Smooth muscle cell of the brain vasculature (primary cell): ENCODE measurements around the gene ARSA.

Experiments used
- DNase-seq: peaks from one replicate; pipeline ENCODE4 v3.0.0-alpha.2; 2012; ENCODE audit warnings: low read depth, low spot score

The ARSA gene

GRCh38 chr22:50604256-50605001 is 23.5 kb downstream of the ARSA start:
- no peak for DNase-seq

DNA sequence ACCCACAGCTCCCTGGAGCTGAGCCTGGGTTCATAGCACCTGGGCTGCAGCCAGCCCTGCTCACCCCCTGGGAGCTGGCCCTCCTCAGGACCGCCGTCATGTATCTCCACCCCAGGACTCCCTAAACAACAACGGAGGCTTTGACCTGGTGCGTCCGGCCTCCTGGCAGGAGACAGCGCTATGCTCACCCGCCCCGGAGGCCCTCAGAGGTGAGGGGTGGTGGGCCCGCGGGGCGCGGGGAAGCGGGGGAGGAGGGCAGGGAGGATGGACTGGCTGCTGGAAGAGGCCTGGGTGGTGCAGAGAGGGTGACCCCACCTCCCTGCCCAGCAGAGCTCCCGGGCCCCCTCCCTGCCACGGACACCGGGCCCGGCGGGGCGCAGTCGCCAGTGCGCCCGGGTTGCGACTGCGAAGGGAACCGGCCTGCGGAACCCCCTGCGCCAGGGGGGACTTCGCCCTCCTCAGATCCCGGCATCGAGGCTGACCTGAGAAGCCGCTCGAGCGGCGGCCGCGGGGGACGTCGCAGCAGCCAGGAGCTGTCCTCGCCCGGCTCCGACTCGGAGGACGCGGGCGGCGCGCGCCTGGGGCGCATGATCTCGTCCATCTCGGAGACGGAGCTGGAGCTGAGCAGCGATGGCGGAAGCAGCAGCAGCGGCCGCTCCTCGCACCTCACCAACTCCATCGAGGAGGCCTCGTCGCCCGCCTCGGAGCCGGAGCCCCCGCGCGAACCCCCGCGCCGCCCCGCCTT is 24.3 kb downstream of the ARSA start:
- DNase-seq: no peak

GRCh38 chr22:50602338-50602700 is 25.6 kb downstream of the ARSA start:
- no peak for DNase-seq

GRCh38 chr22:50601669-50602337 is 26.1 kb downstream of the ARSA start:
- DNase-seq: no peak

- no peak for DNase-seq
These were observed 26.8 kb downstream of the ARSA start for GRCh38 chr22:50600967-50601668.

GRCh38 chr22:50600538-50600937 is 27.4 kb downstream of the ARSA start, which contains the start of gene MAPK8IP2:
Gene MAPK8IP2 (plus strand): TSS chr22:50600793. CDS start chr22:50600819, 26 bp downstream.
- DNase-seq: no peak

DNA sequence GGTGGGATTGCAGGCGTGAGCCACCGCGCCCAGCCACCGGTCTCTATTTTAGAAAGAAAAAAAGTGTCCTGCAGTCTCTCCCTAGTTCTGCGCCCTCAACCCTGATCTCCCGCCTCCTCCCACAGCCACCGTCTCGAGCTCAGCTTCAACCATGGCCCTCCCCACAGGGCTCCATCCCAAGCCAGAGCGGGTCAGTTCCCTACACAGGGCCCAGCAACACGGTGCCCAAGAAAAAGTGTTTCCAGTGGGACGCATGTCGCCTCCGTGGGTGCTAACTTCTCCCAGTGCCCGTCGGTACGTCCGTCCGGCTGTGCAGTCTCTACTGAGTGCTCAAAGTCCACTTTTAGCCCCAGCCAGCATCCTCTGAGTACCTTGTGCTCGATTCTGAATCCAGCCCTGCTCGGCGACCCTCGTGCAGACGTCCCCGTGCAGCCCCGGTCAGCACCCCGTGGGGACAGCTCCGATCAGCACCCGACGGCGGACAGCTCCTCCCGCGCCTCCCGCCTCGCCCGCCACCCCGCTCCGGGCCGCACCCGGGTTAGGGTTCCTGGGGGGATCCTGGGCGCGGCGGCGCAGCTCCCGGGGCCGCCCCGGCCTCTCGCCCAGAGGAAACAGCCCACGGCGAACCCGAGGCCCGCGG is 28.0 kb downstream of the ARSA start:
- no peak for DNase-seq

DNA sequence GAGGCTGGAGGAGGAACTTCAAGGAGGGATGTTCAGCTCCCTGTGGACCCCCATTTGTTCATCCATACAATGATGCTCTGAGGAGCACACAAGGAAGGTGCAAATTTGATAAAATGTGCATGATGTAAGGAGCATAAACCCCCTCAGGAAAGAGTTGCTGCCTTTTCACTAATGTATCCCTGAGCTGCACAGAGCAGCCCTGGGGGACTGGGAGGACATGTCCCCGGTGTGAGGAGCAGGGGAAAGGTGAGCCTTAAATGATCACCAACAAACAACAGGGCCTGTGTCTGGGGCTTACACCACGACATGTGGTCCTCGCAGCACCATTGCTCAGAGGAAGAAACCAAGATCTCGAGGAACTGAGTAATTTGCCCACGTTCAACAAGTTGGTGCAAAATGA is 30.9 kb downstream of the ARSA start:
- no peak for DNase-seq

DNA sequence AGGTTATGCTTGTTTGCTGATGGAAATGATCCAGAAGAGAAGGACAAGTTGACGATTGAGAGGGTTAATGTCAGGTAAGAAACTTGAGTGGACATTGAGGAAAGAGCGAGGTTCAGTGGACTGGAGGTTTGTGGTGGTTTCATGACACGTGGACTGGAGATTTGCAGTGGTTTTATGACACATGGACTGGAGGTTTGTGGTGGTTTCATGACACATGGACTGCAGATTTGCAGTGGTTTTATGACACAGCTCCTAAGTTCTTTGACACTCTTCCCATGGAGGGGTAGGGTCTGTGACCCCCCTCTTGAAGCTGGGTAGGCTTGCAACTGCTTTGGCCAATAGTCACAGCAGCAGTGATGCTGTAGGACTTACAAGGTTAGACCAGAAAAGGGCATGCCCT is 32.8 kb downstream of the ARSA start:
- DNase-seq: no peak

GRCh38 chr22:50587407-50587806 is 40.5 kb downstream of the ARSA start:
- DNase-seq: no peak

DNA sequence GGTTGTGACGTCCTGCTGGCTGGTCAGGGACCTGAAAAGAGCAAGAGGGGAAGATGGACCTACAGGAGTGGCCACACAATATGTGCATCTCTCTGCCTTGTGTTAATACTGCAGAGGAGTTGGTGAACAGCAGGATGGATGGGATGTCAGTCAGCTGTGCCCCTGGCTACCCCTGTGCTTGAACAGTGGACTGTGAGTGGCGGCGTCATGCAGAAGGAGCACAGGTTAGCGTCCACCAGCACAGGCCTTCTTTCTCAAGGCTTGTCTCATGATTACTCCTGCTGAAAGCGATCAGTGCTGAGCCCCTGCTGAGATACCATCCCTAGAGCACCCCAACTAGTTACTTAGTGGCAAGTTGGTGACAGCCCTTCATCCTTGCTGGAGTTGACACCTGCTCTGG is 41.5 kb downstream of the ARSA start:
- DNase-seq: no peak

DNA sequence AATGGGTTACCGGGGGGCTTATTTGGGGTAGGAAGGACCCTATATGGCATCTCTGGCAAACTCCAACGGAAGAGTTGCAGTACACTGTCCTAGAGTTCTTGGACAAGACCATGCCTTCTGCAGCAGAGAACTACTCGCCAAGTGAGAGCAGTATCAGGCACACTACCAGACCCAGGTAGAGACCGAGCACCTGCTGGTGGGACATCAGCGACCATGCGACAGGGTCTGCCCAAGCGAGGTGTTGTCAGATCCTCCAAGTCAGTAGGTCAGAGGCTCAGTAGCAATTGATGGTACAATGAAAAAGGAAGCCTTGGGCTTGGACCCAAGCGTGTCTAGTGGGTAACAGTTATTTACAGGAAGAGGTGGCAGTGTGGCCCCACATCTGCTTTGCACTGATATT is 42.2 kb downstream of the ARSA start:
- no peak for DNase-seq

DNA sequence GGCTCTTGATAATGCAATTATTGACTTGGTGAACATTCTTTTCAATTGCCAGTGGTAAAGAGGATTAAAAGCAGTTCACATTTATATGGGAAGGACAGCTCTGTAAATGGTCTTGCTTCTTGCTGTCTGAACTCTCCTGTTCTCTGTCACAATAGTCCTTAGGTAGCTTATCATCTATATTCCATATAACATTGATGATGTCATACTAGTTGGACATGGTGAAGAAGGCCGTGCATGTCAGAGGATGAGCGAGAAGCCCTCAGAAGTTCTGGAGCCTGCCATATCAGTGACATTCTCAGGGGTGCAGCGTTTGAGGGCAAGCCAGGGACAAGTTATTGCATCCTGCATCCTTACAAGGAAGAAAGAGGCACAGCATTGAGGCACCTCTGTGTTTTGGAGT is 42.7 kb downstream of the ARSA start:
- no peak for DNase-seq

GRCh38 chr22:50584106-50585096 is 43.6 kb downstream of the ARSA start:
- DNase-seq: no peak

GRCh38 chr22:50583294-50583861 is 44.6 kb downstream of the ARSA start:
- DNase-seq: no peak

GRCh38 chr22:50582493-50583293 is 45.3 kb downstream of the ARSA start, which contains the start of gene CHKB:
Gene CHKB (minus strand): TSS chr22:50582849. CDS start chr22:50582781, 68 bp downstream.
- peak; percentile 93 for DNase-seq

DNA sequence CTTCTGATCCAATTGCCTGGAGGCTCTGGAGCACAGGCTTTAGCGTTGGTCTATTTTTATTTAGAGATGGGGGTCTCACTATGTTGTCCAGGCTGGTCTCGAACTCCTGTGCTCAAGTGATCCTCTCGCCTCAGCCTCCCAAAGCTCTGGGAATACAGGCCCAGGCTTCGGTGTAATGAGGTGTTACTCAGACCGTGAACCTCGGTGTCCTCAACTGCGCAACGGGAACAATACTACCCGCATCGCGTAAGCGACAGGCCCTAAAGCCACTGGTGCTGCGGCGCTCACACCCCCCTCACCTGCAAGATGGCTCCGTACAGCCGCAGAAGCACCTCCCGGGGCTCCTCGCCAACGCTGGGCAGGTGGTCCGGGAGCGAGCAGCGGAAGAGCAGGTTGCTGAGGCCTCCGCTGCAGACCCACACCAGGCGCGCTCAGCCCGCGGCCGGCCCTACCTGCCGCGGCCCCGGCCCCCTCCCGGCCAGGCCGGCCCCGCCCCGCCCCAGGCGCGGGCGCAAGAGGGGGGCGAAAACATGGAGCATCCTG is 45.9 kb downstream of the ARSA start:
- DNase-seq: no peak

DNA sequence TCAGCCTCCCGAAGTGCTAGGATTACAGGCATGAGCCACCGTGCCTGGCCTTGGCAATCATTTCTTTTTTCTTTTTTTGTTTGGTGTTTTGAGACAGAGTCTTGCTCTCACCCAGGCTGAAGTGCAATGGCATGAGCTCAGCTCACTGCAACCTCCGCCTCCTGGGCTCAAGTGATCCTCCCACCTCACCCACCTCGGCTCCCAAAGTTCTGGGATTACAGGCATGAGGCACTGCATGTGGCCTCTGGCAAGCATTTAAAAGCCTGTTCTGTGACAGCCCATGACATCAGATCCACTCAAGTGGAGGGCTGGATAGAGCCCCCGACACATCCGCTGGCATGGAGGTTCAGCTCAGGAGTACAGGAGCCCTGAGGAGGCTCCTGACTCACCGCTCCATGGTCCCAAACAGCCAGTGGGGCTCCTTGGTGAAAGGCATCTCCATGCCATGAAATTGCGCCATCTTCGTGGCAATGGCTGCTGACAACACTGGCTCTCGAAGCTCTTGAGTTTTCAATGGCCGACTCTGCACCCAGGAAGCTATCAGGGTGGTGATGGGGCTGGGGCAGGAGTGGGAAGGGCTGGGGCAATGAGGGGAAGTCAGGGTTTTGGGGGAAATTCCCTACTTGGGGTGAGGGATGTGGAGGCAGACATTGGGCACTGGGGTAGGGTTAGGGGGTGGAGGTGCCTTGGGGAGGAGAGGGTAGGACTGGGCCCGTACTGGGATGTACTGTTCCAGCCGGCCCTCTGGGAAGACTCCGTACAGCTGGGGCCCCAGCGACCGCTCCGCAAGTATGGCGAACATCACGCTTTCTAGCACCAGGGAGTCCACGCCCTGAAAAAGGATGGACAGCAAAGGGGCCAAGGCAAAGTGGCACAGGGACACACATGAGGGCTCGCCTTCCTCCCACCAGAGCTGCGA is 46.7 kb downstream of the ARSA start:
- no peak for DNase-seq
